Right lobe of liver (tissue), 4 donors: ENCODE results near the gene CLPTM1L.

Source experiments
- CTCF ChIP-seq, 4 donors: fragments of 200-600 bp in 3 of 4; fragments of 450-650 bp in 1 of 4; IDR thresholded peaks; one replicate each; pipeline versions ENCODE4 v1.5.1 to v1.8.0; 2016 to 2022; ENCODE audit warnings: antibody characterized with exemption in 4 of 4, mild to moderate bottlenecking in 2 of 4
- POLR2A ChIP-seq: fragments of 450-650 bp; IDR thresholded peaks from one replicate; pipeline ENCODE4 v1.6.1; 2017; ENCODE audit warnings: antibody characterized with exemption, mild to moderate bottlenecking
- donor health status: DM: no; HTN: no; CAD: no.
- donor health status: DM: no; HTN: no; CAD: no.
- donor health status: DM: no; HTN: yes; CAD: no.

DNA sequence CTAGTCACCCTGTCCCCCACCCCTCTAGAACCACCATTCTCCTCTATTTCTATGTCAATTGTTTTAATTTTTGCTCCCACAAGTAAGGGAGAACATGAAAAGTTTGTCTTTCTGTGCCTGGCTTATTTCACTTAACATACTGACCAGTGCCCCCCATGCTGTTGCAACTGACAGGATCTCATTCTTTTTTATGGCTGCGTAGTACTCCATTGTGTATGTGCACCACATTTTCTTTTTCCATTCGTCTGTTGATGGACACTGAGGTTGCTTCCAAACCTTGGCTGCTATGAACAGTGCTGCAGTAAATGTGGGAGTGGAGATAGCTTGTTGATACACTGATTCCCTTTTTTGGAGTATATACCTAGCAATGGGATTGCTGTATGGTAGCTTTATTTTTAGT is 42.6 kb downstream of the CLPTM1L start:
- TF ChIP-seq CTCF (IDR thresholded peaks at IDR 0.05) (no peak), POLR2A (no peak)
